Measurements from ENCODE around the gene PSORS1C1.

Gene PSORS1C1

GRCh38 chr6:31094389-31094881 is 20.2 kb upstream of the PSORS1C1 start:
- no peak for FAIRE-seq
- DNase-seq (ENCODE audit: low spot score) = no peak

- DNase-seq (ENCODE audit: low spot score) = no peak
- no peak for FAIRE-seq
These were observed 18.4 kb upstream of the PSORS1C1 start for GRCh38 chr6:31096215-31096614.

DNA sequence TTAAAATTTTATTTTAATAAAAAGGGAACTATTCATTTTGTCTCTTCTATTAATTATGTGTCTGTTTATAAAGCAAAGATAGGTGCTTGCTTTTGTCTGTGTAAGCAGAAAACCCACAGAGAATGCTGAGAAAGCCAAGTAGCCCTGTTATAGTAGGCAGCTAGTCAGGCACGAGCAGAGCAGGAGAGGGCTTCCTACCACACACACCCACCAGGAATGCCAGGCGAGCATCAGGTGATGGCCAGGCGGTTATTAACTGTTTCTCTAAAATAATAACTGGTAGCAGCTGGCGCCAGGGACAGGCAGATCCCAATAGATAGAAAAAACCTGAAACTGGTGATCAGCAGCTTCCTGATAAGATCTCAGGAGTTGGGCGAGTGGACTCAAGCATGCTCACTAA is 17.9 kb upstream of the PSORS1C1 start:
- DNase-seq (ENCODE audit: low spot score) (no peak), FAIRE-seq (no peak)

GRCh38 chr6:31098449-31098938 is 16.1 kb upstream of the PSORS1C1 start:
- DNase-seq (ENCODE audit: low spot score) = no peak
- no peak for FAIRE-seq

DNA sequence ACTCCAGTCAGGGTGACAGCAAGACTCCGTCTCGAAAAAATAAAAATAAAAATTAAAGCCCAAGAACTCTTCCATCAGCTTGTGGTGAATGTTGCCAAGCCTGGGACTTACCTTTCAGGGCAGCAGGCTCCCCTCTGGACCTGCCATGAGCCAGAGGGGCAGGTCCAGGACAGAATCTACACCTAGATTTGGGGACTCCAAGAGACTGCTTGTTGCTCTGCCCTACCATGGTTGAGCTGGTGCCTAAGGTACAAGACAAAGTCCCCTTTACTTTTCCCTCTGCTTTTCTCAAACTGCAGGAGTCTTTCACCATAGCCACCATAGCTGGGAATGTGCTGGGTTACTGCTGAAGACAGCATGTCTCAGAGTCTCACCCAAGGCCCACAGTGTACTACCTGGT is 11.5 kb upstream of the PSORS1C1 start:
- no peak for DNase-seq (ENCODE audit: low spot score)
- FAIRE-seq = no peak

GRCh38 chr6:31107052-31107451 is 7.5 kb upstream of the PSORS1C1 start:
- FAIRE-seq = no peak

DNA sequence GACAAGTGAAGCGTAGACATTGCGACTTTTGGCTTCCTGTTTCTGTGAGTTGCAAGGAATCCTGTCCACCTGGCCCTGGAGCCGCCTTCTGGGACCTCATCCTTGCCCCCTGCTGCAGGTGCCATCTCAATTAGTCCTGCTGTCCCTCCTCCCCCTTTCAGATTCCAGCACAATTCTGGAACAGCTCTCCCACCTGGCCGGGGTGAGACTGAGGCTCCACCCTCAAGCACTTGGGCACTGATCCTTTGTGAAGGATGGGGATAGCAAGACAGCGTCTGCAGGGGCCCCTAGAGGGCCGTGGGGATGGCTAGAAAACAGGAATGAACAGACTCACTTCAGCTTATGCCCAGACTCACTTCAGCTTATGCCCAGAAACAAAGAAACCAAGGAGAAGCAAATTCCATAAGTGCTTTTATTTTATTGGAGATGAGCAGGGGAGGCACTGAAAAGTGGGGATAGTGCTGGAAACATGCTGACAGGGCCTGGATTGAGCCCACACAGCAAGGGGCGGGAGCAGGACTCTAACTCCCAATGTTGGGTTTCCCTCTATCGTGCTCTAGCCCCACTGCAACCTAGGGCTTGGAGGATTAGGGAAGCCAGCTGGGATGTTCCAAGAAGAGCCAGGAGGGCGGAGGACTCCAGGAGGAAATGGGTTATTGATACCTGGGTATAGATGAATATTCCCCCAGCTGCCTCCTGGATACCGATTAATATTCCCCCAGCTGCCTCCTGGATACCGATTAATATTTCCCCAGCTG is 3.6 kb upstream of the PSORS1C1 start:
- no peak for DNase-seq (ENCODE audit: low spot score)
- no peak for FAIRE-seq

More at GRCh38 chr6:31107052-31107451, 7.5 kb upstream of the PSORS1C1 start:
- DNase-seq (ENCODE audit: low spot score) = no peak

DNA sequence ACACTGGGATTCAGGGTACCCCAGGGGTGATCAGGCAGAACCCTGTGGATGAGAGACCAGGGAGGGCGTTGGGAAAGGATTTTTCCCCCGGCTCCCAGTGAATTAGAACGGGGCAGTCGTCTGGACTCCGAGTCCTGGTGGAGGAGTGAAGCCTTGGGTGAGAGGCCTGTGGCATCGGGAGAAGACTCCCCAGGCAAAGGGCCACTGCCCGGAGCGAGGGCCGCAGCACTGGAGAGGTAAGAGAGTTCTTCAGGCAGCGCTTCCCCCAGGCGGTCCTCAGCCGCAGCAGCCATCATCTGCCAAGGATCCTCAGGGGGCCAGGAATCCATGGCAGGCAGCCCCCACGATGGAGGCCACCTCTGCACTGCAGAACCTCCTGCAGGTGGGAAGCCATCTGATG is 2.9 kb upstream of the PSORS1C1 start:
- no peak for DNase-seq (ENCODE audit: low spot score)
- FAIRE-seq = no peak

GRCh38 chr6:31112478-31112877 is 2.1 kb upstream of the PSORS1C1 start, which contains the start of gene C6orf15:
Gene C6orf15, minus strand, starts transcription at chr6:31112575. Its CDS starts 20 bp downstream, at chr6:31112555.
- no peak for DNase-seq (ENCODE audit: low spot score)
- FAIRE-seq = no peak

DNA sequence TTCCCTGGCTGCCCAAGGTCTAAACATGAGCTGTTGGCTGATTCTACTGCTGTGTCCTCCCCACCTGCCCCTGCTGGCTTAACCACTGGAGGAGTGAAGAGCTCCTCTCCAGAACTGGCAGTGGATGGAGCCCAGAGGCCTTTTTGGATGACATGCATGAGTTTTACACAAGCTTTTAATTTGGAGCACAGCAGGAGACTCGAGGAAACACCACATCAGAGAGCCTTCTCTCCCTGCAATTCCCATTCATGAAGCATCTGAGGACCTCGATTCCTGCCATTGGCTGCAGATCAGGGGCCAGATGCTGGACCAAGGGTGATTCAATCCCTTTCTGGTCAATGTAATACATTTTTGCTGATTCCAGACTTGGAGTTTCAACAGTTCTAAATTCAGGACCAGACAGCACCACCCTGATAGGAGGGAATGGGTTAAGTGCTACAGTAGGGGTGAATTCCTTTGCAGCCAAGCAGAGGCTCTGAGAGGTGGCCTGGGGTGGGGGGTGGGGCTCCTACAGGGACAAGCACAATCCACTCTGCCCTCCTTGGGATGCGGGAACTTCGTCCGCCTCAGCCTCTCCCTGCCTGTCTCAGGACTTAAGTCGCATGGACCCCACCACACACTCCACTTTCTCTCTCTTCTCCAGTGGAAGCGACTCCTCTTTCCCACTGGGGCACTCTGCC is 599 bp upstream of the PSORS1C1 start:
- DNase-seq (ENCODE audit: low spot score) (peak; percentile 34), FAIRE-seq (no peak)

- FAIRE-seq = no peak
- no peak for DNase-seq (ENCODE audit: low spot score)
These were observed 610 bp downstream of the PSORS1C1 start for GRCh38 chr6:31114970-31115849.

DNA sequence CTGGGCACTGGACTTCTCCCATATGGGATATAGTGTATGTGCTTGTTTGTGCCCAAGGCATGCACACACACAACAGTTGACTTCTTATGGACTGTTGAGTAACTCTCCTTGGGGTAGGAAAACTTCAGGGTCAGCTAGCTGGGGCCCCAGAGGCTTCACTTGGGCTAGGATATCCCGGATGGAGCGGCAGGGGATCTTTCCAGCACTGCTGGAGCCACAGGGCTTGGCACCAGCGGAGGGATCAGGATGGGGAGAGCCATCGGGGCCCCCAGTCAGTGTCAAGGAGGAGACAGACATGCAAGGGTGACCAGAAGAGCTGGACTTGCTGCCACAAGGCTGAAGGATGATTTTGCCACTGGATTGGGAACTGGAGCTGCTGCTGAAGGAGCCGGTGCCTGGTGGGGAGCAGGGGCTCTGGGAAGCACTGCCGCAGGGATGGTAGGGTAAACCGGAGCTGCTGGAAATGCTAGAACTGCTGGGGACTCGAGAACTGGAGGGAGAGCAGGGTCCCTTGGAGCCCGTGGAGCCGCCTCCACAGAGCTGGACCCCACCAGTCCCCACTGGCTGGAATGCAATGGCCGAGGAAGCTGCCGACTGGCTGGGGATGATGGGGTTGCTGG is 1.5 kb downstream of the PSORS1C1 start:
- no peak for DNase-seq (ENCODE audit: low spot score)
- no peak for FAIRE-seq

- FAIRE-seq = no peak
- no peak for DNase-seq (ENCODE audit: low spot score)
These were observed 2.2 kb downstream of the PSORS1C1 start for GRCh38 chr6:31116661-31117385.

DNA sequence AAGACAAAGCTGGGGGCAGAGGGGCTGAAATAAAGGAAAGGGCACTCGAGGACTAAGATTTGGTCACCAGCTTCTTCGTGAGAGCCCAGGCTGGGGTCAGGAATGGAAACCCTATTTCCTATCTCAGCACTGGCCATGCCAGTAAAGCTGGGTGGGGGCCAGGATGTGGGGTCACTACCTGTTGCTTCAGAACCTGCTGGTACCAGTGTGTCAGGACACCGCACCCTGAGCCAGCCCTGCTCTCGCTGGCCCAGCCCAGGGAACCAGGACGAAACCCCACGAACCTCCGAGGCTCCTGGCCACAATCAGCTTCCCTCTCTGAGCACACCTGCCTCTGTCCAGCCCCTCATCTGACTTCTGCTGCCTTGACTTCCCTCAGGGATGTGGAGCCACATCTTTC is 3.6 kb downstream of the PSORS1C1 start:
- DNase-seq (ENCODE audit: low spot score) = no peak

DNA sequence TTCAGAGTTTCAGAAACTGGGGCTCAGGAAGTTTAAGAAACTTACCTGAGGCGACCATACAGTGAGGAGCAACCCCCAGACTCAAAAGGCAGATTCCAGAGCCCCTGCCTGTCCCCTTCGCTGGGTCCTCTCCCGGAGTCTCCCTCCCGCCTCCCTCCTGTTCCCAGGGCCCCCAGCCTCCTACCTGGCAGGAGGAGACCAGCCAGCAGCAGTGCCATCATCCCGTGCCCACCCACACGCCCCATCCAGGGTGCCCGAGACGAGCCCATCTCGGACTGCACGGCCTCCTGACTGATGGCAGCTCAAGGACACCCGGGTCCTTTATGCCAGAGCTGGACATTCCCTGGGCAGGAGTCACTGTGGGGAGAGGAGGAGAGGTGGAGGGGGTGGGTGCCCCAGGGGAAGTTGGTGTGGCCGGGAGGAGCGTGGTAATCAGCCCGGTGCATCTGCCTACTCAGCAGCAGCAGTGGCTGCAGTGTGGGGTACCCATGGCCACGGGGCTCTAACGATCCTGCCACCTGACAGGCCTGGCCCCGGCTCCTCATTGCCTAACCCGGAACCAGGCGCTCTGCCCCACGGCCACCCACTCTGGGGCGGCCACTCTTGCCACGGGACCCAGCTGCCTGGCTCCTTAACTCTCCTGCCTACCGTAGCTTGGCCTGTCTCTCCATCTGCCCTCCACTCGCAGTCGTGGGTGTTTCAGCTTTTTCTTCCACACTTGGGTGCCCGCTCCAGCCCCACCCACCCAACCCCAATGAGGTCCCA is 5.7 kb downstream of the PSORS1C1 start, which contains the start of gene CDSN:
TSS of gene CDSN (minus strand) at position 296 of the 765 bp plus-strand sequence. CDS start at position 269, 27 bp downstream.
- DNase-seq (ENCODE audit: low spot score) = no peak
- FAIRE-seq = no peak

More for the DNA sequence above, 3.6 kb downstream of the PSORS1C1 start:
- FAIRE-seq = no peak

DNA sequence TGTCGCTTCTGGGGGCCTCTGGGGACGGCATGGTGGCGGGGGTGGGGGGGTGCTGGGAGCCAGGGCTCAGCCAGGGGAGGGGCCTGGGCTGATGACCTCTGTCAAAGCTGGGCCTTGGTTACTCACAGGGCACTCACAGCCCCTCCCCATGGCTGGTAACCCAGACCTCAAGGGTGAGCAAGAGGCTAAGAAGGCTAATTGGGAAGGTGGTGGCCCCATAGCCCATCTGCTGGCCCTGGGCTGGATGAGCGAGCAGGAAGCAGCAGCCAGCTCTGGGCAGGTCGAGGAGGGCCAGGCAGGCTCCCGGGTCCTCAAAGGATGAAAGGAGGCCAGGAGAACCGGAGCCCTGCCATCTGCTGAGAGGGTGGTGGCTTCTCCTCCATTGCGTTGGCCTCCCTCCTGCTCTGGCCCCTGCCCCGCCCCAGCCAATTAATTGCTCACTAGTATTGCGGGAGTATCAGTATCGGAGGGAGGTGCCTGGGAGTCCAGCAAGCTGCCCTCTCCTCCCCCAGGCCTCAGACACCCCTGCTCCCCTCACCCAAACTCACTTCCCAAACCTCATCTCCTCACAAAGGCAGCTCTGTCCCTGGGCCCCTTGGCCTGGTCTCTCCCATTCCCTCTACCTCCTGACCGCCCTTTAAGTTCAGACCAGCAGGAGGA is 6.7 kb downstream of the PSORS1C1 start:
- DNase-seq (ENCODE audit: low spot score) (no peak), FAIRE-seq (no peak)

GRCh38 chr6:31122791-31123706 is 8.4 kb downstream of the PSORS1C1 start:
- peak; percentile 88 for FAIRE-seq

DNA sequence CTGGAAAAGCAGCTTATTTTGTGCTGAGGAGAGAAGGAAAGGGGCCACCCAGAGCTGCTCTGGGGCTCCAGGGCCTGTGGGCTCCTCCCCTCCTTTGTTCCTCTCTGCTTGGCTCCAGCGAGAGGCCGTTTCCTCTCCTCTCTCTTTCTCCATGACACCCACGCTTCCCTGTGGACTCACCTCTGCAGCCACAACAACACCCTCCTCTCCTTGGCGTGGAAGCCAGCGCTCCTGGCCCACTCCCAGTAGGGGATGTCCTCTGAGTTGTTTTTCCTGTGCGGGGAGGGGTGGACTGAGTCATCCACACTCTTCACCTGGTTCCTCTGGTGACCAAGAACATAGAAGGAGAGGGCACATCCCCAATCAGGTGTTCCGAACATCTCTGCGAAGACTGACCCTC is 10.6 kb downstream of the PSORS1C1 start:
- no peak for FAIRE-seq

More at GRCh38 chr6:31122791-31123706, 8.4 kb downstream of the PSORS1C1 start:
- peak; percentile 94 for DNase-seq (ENCODE audit: low spot score)

More for the DNA sequence above, 10.6 kb downstream of the PSORS1C1 start:
- DNase-seq (ENCODE audit: low spot score) = peak; percentile 40

Data from RCC 7860 (cell line).